ENCODE data around the gene PRDX4. TPM values are rescaled to one million over a fixed set of nuclear protein-coding genes. Genes with fewer than 3 reads are reported as not detected.

PRDX4 gene
- total RNA-seq, 2 experiments from 2014 or later = 46.0 to 88.0 TPM

GRCh38 chrX:23704673-23705206, 37.4 kb downstream of the PRDX4 start:
- H3K9me2 ChIP-seq (ENCODE audit: insufficient read depth, low read length) = no peaks in the 10 kb centered on the region
- no TSS peak for BruUV-seq (replicated peaks)
- H4K20me1 ChIP-seq (ENCODE audit: insufficient read depth, low read length) = no peaks in the 10 kb centered on the region
- no peak overlapping the region for H3K4me3 ChIP-seq (ENCODE audit: low read depth, low read length, poor library complexity, severe bottlenecking)
- H3K9me3 ChIP-seq (ENCODE audit: low read length) = no peaks in the 10 kb centered on the region
- DNase-seq (ENCODE audit: low spot score) = no peak
- H3K36me3 ChIP-seq (ENCODE audit: insufficient read depth, low read length) = no peaks in the 10 kb centered on the region; the same call in 1 of the 2 replicates
- intact Hi-C loops (cut with micrococcal nuclease; ENCODE audit: unreplicated experiment) = no loop called here
- CTCF ChIA-PET (ENCODE audit: unreplicated experiment) = no interaction called here
- H3K4me2 ChIP-seq (ENCODE audit: low read length) = no peak overlapping the region
- H2AFZ ChIP-seq (ENCODE audit: low read length) = no peak overlapping the region
- POLR2A ChIA-PET = interaction anchor here (0.7 kb wide), 1 partner anchor 21 kb away, joined by 5 read pairs; no protein-coding TSS in a partner anchor
- no peaks in the 10 kb centered on the region for H3K4me1 ChIP-seq (ENCODE audit: insufficient read depth, low read length, poor library complexity, severe bottlenecking)
- no peak for TF ChIP-seq CTCF (conservative IDR thresholded peaks at IDR 0.05; ENCODE audit: low read length)
- TF ChIP-seq EZH2phosphoT487 (IDR thresholded peaks at IDR 0.05; ENCODE audit: borderline replicate concordance, low read depth, low read length) = no peak
- H3K27ac ChIP-seq (ENCODE audit: low read depth, low read length, poor library complexity, severe bottlenecking) = no peak overlapping the region
- H3K79me2 ChIP-seq (ENCODE audit: insufficient read depth, low read depth, low read length) = no peaks in the 10 kb centered on the region

GRCh38 chrX:23705235-23705634, 37.9 kb downstream of the PRDX4 start:
- no TSS peak for BruUV-seq (replicated peaks)
- H3K4me1 ChIP-seq (ENCODE audit: insufficient read depth, low read length, poor library complexity, severe bottlenecking) = no peaks in the 10 kb centered on the region
- intact Hi-C loops (cut with micrococcal nuclease; ENCODE audit: unreplicated experiment) = no loop called here
- no peak overlapping the region for H3K4me2 ChIP-seq (ENCODE audit: low read length)
- H3K36me3 ChIP-seq (ENCODE audit: insufficient read depth, low read length) = no peaks in the 10 kb centered on the region; the same call in 1 of the 2 replicates
- no peak overlapping the region for H3K4me3 ChIP-seq (ENCODE audit: low read depth, low read length, poor library complexity, severe bottlenecking)
- TF ChIP-seq CTCF (conservative IDR thresholded peaks at IDR 0.05; ENCODE audit: low read length) (no peak), EZH2phosphoT487 (IDR thresholded peaks at IDR 0.05; ENCODE audit: borderline replicate concordance, low read depth, low read length) (no peak)
- H2AFZ ChIP-seq (ENCODE audit: low read length) = no peak overlapping the region
- DNase-seq (ENCODE audit: low spot score) = no peak
- CTCF ChIA-PET (ENCODE audit: unreplicated experiment) = no interaction called here
- POLR2A ChIA-PET = no interaction called here
- no peaks in the 10 kb centered on the region for H3K9me3 ChIP-seq (ENCODE audit: low read length)
- H4K20me1 ChIP-seq (ENCODE audit: insufficient read depth, low read length) = no peaks in the 10 kb centered on the region
- H3K9me2 ChIP-seq (ENCODE audit: insufficient read depth, low read length) = no peaks in the 10 kb centered on the region
- H3K27ac ChIP-seq (ENCODE audit: low read depth, low read length, poor library complexity, severe bottlenecking) = no peak overlapping the region
- H3K79me2 ChIP-seq (ENCODE audit: insufficient read depth, low read depth, low read length) = no peaks in the 10 kb centered on the region

- TF ChIP-seq CTCF (conservative IDR thresholded peaks at IDR 0.05; ENCODE audit: low read length) = no peak
- TF ChIP-seq EZH2phosphoT487 (IDR thresholded peaks at IDR 0.05; ENCODE audit: borderline replicate concordance, low read depth, low read length) = no peak
- BruUV-seq (replicated peaks) = no TSS peak
- Histone ChIP-seq H3K27ac (ENCODE audit: low read depth, low read length, poor library complexity, severe bottlenecking) (no peak overlapping the region), H4K20me1 (ENCODE audit: insufficient read depth, low read length) (no peaks in the 10 kb centered on the region), H3K79me2 (ENCODE audit: insufficient read depth, low read depth, low read length) (no peaks in the 10 kb centered on the region), H3K9me2 (ENCODE audit: insufficient read depth, low read length) (no peaks in the 10 kb centered on the region), H3K9me3 (ENCODE audit: low read length) (no peaks in the 10 kb centered on the region), H2AFZ (ENCODE audit: low read length) (no peak overlapping the region), H3K36me3 (ENCODE audit: insufficient read depth, low read length) (no peaks in the 10 kb centered on the region), H3K4me2 (ENCODE audit: low read length) (no peak overlapping the region), H3K4me3 (ENCODE audit: low read depth, low read length, poor library complexity, severe bottlenecking) (no peak overlapping the region), H3K4me1 (ENCODE audit: insufficient read depth, low read length, poor library complexity, severe bottlenecking) (no peaks in the 10 kb centered on the region)
- ChIA-PET POLR2A (interaction anchor here (0.7 kb wide), 1 partner anchor 20 kb away, joined by 3 read pairs; no protein-coding TSS in a partner anchor), CTCF (ENCODE audit: unreplicated experiment) (no interaction called here)
- intact Hi-C loops (cut with micrococcal nuclease; ENCODE audit: unreplicated experiment) = no loop called here
- no peak for DNase-seq (ENCODE audit: low spot score)
These were observed 52.9 kb downstream of the PRDX4 start for GRCh38 chrX:23720117-23720677.
